Endothelial cell of umbilical vein (primary cell): ENCODE data around the gene PRKCG. TPM values are rescaled to one million over a fixed set of nuclear protein-coding genes. Genes with fewer than 3 reads are reported as not detected.
A peak's percentile ranks its signal among the peaks of the same experiment; 100 is the strongest.

Experiments
- BruUV-seq: library from RNA; stranded (reverse); fragments of 400-500 nt; replicated peaks from 2 replicates; lab custom pipeline; 2021; lab: Mats Ljungman, UMichigan
- CTCF ChIA-PET: fragments of 300-600, 350-600 bp; sonication (Branson Sonifier 250); formaldehyde crosslinking; loops from one replicate; lab custom pipeline; 2021; ENCODE audit warnings: antibody characterized with exemption, inconsistent platforms; lab: Charles Lee
- POLR2A ChIA-PET: fragments of 300-600, 350-600 bp; sonication (Branson Sonifier 250); formaldehyde crosslinking; loops from one replicate; lab custom pipeline; 2021; ENCODE audit warnings: antibody characterized with exemption, inconsistent platforms; lab: Charles Lee
- DNase-seq: peaks from one replicate; pipeline ENCODE4 v3.0.0-alpha.2; 2011; ENCODE audit warnings: low read depth, low spot score
- FAIRE-seq: peaks from 2 replicates; lab custom pipeline; 2011; peaks lifted over from hg19 to GRCh38; lab: Jason Lieb, UNC
- H2AFZ ChIP-seq: 2 replicates; pipeline ENCODE4 v1.6.0; 2012; ENCODE audit warnings: low read depth, low read length, control low read depth, inconsistent platforms
- H3K27ac ChIP-seq: 2 replicates; pipeline ENCODE4 v1.5.1; 2011; ENCODE audit warnings: low read depth, mild to moderate bottlenecking, control low read depth, low read length, moderate library complexity; ENCODE audit not compliant: insufficient read depth
- H3K27me3 ChIP-seq, 2 experiments: 2 replicates each; pipeline versions ENCODE4 v1.6.0 to v1.6.1; 2011; ENCODE audit warnings: low read length in 2 of 2, mixed read lengths in 1 of 2; ENCODE audit not compliant: control insufficient read depth in 2 of 2, insufficient read depth in 2 of 2
- H3K36me3 ChIP-seq, 2 experiments: 2 replicates in 1 of 2; 3 replicates in 1 of 2; pipeline ENCODE4 v1.5.1; 2011; ENCODE audit warnings: low read length in 2 of 2, mild to moderate bottlenecking in 1 of 2, moderate library complexity in 1 of 2; ENCODE audit not compliant: control insufficient read depth in 2 of 2, insufficient read depth in 2 of 2; ENCODE audit errors: extremely low read depth in 1 of 2
- H3K4me1 ChIP-seq: 3 replicates; pipeline ENCODE4 v1.5.1; 2011; ENCODE audit warnings: mild to moderate bottlenecking, low read length; ENCODE audit not compliant: control insufficient read depth, insufficient read depth; ENCODE audit errors: extremely low read depth
- H3K4me2 ChIP-seq: 2 replicates; pipeline ENCODE4 v1.6.1; 2011; ENCODE audit warnings: low read length, control low read depth, mixed read lengths; ENCODE audit not compliant: insufficient read depth
- H3K4me3 ChIP-seq, 3 experiments: fragments of 200-600 bp in 1 of 3; sonication (generic), shearing (Covaris generic) in 1 of 3; replicated peaks in 1 of 3; 2 replicates each; pipeline ENCODE4 v1.5.1; 2011 to 2016; ENCODE audit warnings: control low read depth in 3 of 3, low read length in 3 of 3, mild to moderate bottlenecking in 2 of 3, inconsistent platforms in 1 of 3, low read depth in 1 of 3, moderate library complexity in 1 of 3; ENCODE audit not compliant: insufficient read depth in 1 of 3
- H3K79me2 ChIP-seq: 2 replicates; pipeline ENCODE4 v1.6.0; 2012; ENCODE audit warnings: low read length, inconsistent platforms; ENCODE audit not compliant: control insufficient read depth, insufficient read depth
- H3K9ac ChIP-seq: replicated peaks from 2 replicates; pipeline ENCODE3; 2011; ENCODE audit warnings: low read length, control low read depth; ENCODE audit not compliant: insufficient read depth; ENCODE audit errors: extremely low read depth
- H3K9me1 ChIP-seq: replicated peaks from 3 replicates; pipeline ENCODE4 v1.6.0; 2011; ENCODE audit warnings: mild to moderate bottlenecking, low read length; ENCODE audit not compliant: control insufficient read depth, insufficient read depth; ENCODE audit errors: extremely low read depth
- H3K9me3 ChIP-seq: replicated peaks from 2 replicates; pipeline ENCODE4 v1.5.1; 2012; ENCODE audit warnings: low read length, inconsistent platforms; ENCODE audit not compliant: control insufficient read depth, insufficient read depth
- H4K20me1 ChIP-seq: replicated peaks from 2 replicates; pipeline ENCODE3; 2011; ENCODE audit warnings: mild to moderate bottlenecking, low read length; ENCODE audit not compliant: control insufficient read depth, insufficient read depth; ENCODE audit errors: extremely low read depth
- EZH2 ChIP-seq: IDR thresholded peaks from 2 replicates; pipeline ENCODE4 v1.6.1; 2012; ENCODE audit warnings: borderline replicate concordance, low read depth, mild to moderate bottlenecking, moderate library complexity, low read length, inconsistent platforms; ENCODE audit not compliant: severe bottlenecking
- GATA2 ChIP-seq: IDR thresholded peaks from 2 replicates; pipeline ENCODE4 v1.7.0; 2011; ENCODE audit warnings: low read depth, mild to moderate bottlenecking, moderate library complexity, mixed read lengths, low read length; ENCODE audit not compliant: insufficient read length, insufficient read depth
- MAX ChIP-seq: IDR thresholded peaks from 2 replicates; pipeline ENCODE4 v1.6.1; 2011; ENCODE audit not compliant: insufficient read depth, insufficient read length
- dilution Hi-C: fragments of 300-500 bp; cut with MboI; formaldehyde crosslinking; loops from one replicate; pipeline ENCODE4 v1.15.0; 2019; ENCODE audit warnings: low sequenced_read_pairs; ENCODE audit not compliant: extremely low pct_ligation_motif_present
- intact Hi-C: fragments of 100-400 bp; cut with micrococcal nuclease; formaldehyde crosslinking; loops from one replicate; pipeline ENCODE4 v1.10.0; 2022
- polyA plus RNA-seq, 4 experiments: library from polyadenylated mRNA; depleted of rRNA in 3 of 4; stranded (reverse) in 3 of 4; unstranded in 1 of 4; fragments of >200 nt; gene quantifications; 2 replicates each; pipeline versions ENCODE4 v1.2.1 to v1.2.3, GENCODE V29; 2011 to 2012; ENCODE audit warnings: missing spikeins in 1 of 4
- total RNA-seq: library from RNA; stranded (reverse); gene quantifications from 2 replicates; pipeline ENCODE4 v1.2.3, GENCODE V29; 2021

The PRKCG gene
- total and polyA plus RNA-seq, 2 donors (not counting 3 experiments of a cell fraction or from before 2014, with no cell fraction given) = 0.07 TPM; not detected in 1

- CTCF ChIA-PET = interaction anchor here (2.8 kb wide), 1 partner anchor 115 kb away, joined by 31 read pairs; no protein-coding TSS in a partner anchor
- Histone ChIP-seq H3K79me2 (no peaks in the 10 kb centered on the region), H3K9ac (no peak within 1 kb of the TSS), H3K4me1 (peaks cover 6% of the 10 kb centered on the region), H2AFZ (peak within 1 kb of the TSS; percentile 53), H3K27ac (no peak within 1 kb of the TSS), H3K36me3 (no peaks in the 10 kb centered on the region), H4K20me1 (no peaks in the 10 kb centered on the region), H3K9me3 (no peaks in the 10 kb centered on the region), H3K9me1 (no peaks in the 10 kb centered on the region), H3K4me3 (peak within 1 kb of the TSS in 1 of 3 experiments; percentile 12), H3K4me2 (peak within 1 kb of the TSS; percentile 34), H3K27me3 (peaks cover 31 to 35% of the 10 kb centered on the region in 2 experiments)
- no peak for DNase-seq
- intact Hi-C loops (loop anchor here (1.0 to 5.0 kb wide), 5 partner anchors 67 to 188 kb away; no protein-coding TSS in a partner anchor), dilution Hi-C loops (no loop called here)
- no TSS peak for BruUV-seq
- no peak for FAIRE-seq
- TF ChIP-seq MAX = no peak
- peak; percentile 4 for TF ChIP-seq EZH2
- POLR2A ChIA-PET = no interaction called here
These were observed 27.0 kb downstream of the PRKCG start, which contains the start of gene CACNG7 for GRCh38 chr19:53908935-53909415. Gene CACNG7, plus strand, starts transcription at chr19:53909278. Its CDS starts 3,554 bp downstream, at chr19:53912832.

GRCh38 chr19:53909471-53910169, 27.6 kb downstream of the PRKCG start:
- CTCF ChIA-PET = interaction anchor here (0.7 to 1.5 kb wide), 3 partner anchors 114 to 190 kb away, joined by 3 to 9 read pairs (median 9); no protein-coding TSS in a partner anchor
- Histone ChIP-seq H3K79me2 (no peaks in the 10 kb centered on the region), H4K20me1 (no peaks in the 10 kb centered on the region), H3K4me1 (peaks cover 6% of the 10 kb centered on the region), H3K27me3 (peaks cover 31 to 32% of the 10 kb centered on the region in 2 experiments), H3K9me1 (no peaks in the 10 kb centered on the region), H3K9ac (no peak overlapping the region), H3K4me2 (no peak overlapping the region), H3K36me3 (no peaks in the 10 kb centered on the region), H2AFZ (no peak overlapping the region), H3K27ac (no peak overlapping the region), H3K9me3 (no peaks in the 10 kb centered on the region), H3K4me3 (no peak overlapping the region)
- DNase-seq = no peak
- no TSS peak for BruUV-seq
- POLR2A ChIA-PET = no interaction called here
- dilution Hi-C loops (no loop called here), intact Hi-C loops (loop anchor here (5.0 kb wide), 1 partner anchor 188 kb away; no protein-coding TSS in a partner anchor)
- FAIRE-seq = no peak
- no peak for TF ChIP-seq GATA2
- TF ChIP-seq EZH2 = peak; percentile 78
